ENCODE data around the gene MBD1. TPM values are rescaled to one million over a fixed set of nuclear protein-coding genes. Genes with fewer than 3 reads are reported as not detected.

MBD1 gene
- total and polyA plus RNA-seq, 10 of the 15 experiments (the other 5 are each of a cell fraction or from before 2014, with no cell fraction given), result 8.4 to 97.7 (median 59.9) TPM

GRCh38 chr18:50315100-50315871, 34.0 kb upstream of the MBD1 start:
- H4K20me1 ChIP-seq (ENCODE audit: control insufficient read depth, insufficient read depth), result no peaks in the 10 kb centered on the region
- FAIRE-seq, result peak; percentile 88
- ChIA-PET RAD21 (ENCODE audit: unreplicated experiment) (interaction anchor here (0.7 to 6.6 kb wide), 9 partner anchors 14 to 49 kb away, joined by 3 to 125 read pairs (median 6); partner anchors contain the start of genes CFAP53 and MBD1), POLR2A (interaction anchor here (1.1 to 4.5 kb wide), 7 partner anchors 17 to 49 kb away, joined by 3 to 32 read pairs (median 5); partner anchors contain the start of genes CFAP53 and MBD1), SMC1A (ENCODE audit: uncharacterized antibody, unreplicated experiment) (interaction anchor here (0.6 to 8.7 kb wide), 17 partner anchors 10 to 913 kb away, joined by 3 to 145 read pairs (median 4); partner anchors contain the start of genes CFAP53 and MBD1), CTCF (interaction anchor here (0.6 to 6.6 kb wide), 8 partner anchors 16 to 98 kb away, joined by 3 to 83 read pairs (median 6); partner anchors contain the start of gene MBD1)
- WGBS (ENCODE audit: insufficient coverage, insufficient replicate concordance, low lambda C conversion rate, missing lambda C conversion rate), result 1% methylated on average over 5 of the region's 5 CpGs
- peak overlapping the region; percentile 72 for H3K4me2 ChIP-seq (ENCODE audit: control insufficient read depth, insufficient read depth)
- no peak overlapping the region for H2AFZ ChIP-seq (ENCODE audit: control insufficient read depth, low read depth, low read length)
- no TSS peak for BruUV-seq (replicated peaks)
- peak; percentile 89 for ATAC-seq
- no peaks in the 10 kb centered on the region for H3K27me3 ChIP-seq (replicated peaks in 1 of 2; ENCODE audit: control insufficient read depth in 2 of 2, insufficient read depth in 2 of 2, low read length in 1 of 2)
- peak; percentile 97 for DNase-seq (ENCODE audit: low read depth, low spot score)
- in situ Hi-C loops (cut with MboI) (no loop called here), intact Hi-C loops (cut with micrococcal nuclease; ENCODE audit: unreplicated experiment) (loop anchor here (1.0 to 5.0 kb wide), 3 partner anchors 28 to 48 kb away; partner anchors contain the start of genes CFAP53 and CXXC1)
- peaks cover 5% of the 10 kb centered on the region for H3K9me3 ChIP-seq (replicated peaks; ENCODE audit: control insufficient read depth, insufficient read depth, low read length)
- H3K36me3 ChIP-seq (ENCODE audit: control insufficient read depth in 2 of 2, insufficient read depth in 2 of 2, low read length in 1 of 2), result no peaks in the 10 kb centered on the region
- peak overlapping the region; percentile 95 for H3K27ac ChIP-seq (ENCODE audit: control insufficient read depth, insufficient read depth)
- H3K4me1 ChIP-seq (ENCODE audit: control insufficient read depth, insufficient read depth, low read length), result peaks cover 72% of the 10 kb centered on the region
- no peaks in the 10 kb centered on the region for H3K79me2 ChIP-seq (ENCODE audit: control insufficient read depth, insufficient read depth, low read length)
- H3K4me3 ChIP-seq, result peak overlapping the region; percentile 22
- H3K9ac ChIP-seq (ENCODE audit: control insufficient read depth, insufficient read depth, low read length), result no peak overlapping the region
- TF ChIP-seq POLR2AphosphoS2 (IDR thresholded peaks at IDR 0.05; ENCODE audit: low read depth, low read length) (no peak), KDM1A (IDR thresholded peaks at IDR 0.05; ENCODE audit: borderline replicate concordance) (0 out of 2 replicates have a peak, but pooled peaks have one; percentile 38), SUPT20H (IDR thresholded peaks at IDR 0.05; ENCODE audit: borderline replicate concordance, control insufficient read depth, low read depth, low read length) (no peak), BCL3 (IDR thresholded peaks at IDR 0.05; ENCODE audit: borderline replicate concordance, insufficient read depth, low read depth, low read length, poor library complexity, severe bottlenecking) (peak; percentile 49), SMARCA5 (IDR thresholded peaks at IDR 0.05) (peak; percentile 78), E4F1 (IDR thresholded peaks at IDR 0.05; ENCODE audit: borderline replicate concordance, partially characterized antibody) (no peak), HCFC1 (IDR thresholded peaks at IDR 0.05; ENCODE audit: low read length) (no peak), GABPA (IDR thresholded peaks at IDR 0.05; ENCODE audit: low read depth) (no peak), NFYA (IDR thresholded peaks at IDR 0.05; ENCODE audit: borderline replicate concordance, low read depth, low read length) (no peak), ZNF24 (IDR thresholded peaks at IDR 0.05) (0 out of 2 replicates have a peak, but pooled peaks have one; percentile 37)
- TF ChIP-seq, protein P1, sequence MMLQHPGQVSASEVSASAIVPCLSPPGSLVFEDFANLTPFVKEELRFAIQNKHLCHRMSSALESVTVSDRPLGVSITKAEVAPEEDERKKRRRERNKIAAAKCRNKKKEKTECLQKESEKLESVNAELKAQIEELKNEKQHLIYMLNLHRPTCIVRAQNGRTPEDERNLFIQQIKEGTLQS (IDR thresholded peaks at IDR 0.05; ENCODE audit: borderline replicate concordance, extremely low read depth, low read depth, low read length), result no peak
- TF ChIP-seq, protein P2, sequence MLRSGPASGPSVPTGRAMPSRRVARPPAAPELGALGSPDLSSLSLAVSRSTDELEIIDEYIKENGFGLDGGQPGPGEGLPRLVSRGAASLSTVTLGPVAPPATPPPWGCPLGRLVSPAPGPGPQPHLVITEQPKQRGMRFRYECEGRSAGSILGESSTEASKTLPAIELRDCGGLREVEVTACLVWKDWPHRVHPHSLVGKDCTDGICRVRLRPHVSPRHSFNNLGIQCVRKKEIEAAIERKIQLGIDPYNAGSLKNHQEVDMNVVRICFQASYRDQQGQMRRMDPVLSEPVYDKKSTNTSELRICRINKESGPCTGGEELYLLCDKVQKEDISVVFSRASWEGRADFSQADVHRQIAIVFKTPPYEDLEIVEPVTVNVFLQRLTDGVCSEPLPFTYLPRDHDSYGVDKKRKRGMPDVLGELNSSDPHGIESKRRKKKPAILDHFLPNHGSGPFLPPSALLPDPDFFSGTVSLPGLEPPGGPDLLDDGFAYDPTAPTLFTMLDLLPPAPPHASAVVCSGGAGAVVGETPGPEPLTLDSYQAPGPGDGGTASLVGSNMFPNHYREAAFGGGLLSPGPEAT (IDR thresholded peaks at IDR 0.05; ENCODE audit: low read depth), result peak; percentile 84
- TF ChIP-seq, protein P3, sequence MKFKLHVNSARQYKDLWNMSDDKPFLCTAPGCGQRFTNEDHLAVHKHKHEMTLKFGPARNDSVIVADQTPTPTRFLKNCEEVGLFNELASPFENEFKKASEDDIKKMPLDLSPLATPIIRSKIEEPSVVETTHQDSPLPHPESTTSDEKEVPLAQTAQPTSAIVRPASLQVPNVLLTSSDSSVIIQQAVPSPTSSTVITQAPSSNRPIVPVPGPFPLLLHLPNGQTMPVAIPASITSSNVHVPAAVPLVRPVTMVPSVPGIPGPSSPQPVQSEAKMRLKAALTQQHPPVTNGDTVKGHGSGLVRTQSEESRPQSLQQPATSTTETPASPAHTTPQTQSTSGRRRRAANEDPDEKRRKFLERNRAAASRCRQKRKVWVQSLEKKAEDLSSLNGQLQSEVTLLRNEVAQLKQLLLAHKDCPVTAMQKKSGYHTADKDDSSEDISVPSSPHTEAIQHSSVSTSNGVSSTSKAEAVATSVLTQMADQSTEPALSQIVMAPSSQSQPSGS (IDR thresholded peaks at IDR 0.05; ENCODE audit: low read length), result peak; percentile 71; the same call in 1 of the 2 replicates

Measured in GM12878 (cell line).